Activated B cell treated with CpG ODN at 0.5 μM for 24 hours (primary cell): ENCODE data around the gene FAN1. TPM values are rescaled to one million over a fixed set of nuclear protein-coding genes. Genes with fewer than 3 reads are reported as not detected.

ENCODE experiments used
- ATAC-seq: fragments of 200-7000 bp; cut with Tn5 transposase; one replicate; pipeline ENCODE4 v1.10.0; 2021; ENCODE audit warnings: low read depth, mild to moderate bottlenecking, moderate library complexity
- CTCF ChIA-PET: fragments of 350-600 bp; sonication (Branson Sonifier 250); formaldehyde crosslinking; loops from one replicate; lab custom pipeline; 2021; ENCODE audit warnings: antibody characterized with exemption; lab: Charles Lee
- POLR2A ChIA-PET: fragments of 350-600 bp; sonication (Branson Sonifier 250); formaldehyde crosslinking; loops from one replicate; lab custom pipeline; 2021; ENCODE audit warnings: antibody characterized with exemption; lab: Charles Lee
- DNase-seq: peaks from one replicate; pipeline ENCODE4 v3.0.0; 2022
- H3K27ac Mint-ChIP-seq: one replicate; pipeline ENCODE4 v1.8.0; 2020; ENCODE audit warnings: mixed read lengths
- H3K27me3 Mint-ChIP-seq: one replicate; pipeline ENCODE4 v1.8.0; 2021; ENCODE audit warnings: mixed read lengths
- H3K36me3 Mint-ChIP-seq: one replicate; pipeline ENCODE4 v1.8.0; 2021; ENCODE audit warnings: low read depth, mixed read lengths
- H3K4me1 Mint-ChIP-seq: one replicate; pipeline ENCODE4 v1.8.0; 2021; ENCODE audit warnings: mixed read lengths
- H3K4me3 Mint-ChIP-seq: one replicate; pipeline ENCODE4 v1.8.0; 2020; ENCODE audit warnings: mild to moderate bottlenecking, mixed read lengths
- H3K9me3 Mint-ChIP-seq: one replicate; pipeline ENCODE4 v1.8.0; 2020; ENCODE audit warnings: mixed read lengths
- CTCF ChIP-seq: fragments of 200-600 bp; IDR thresholded peaks from one replicate; pipeline ENCODE4 v1.8.0; 2022; ENCODE audit warnings: antibody characterized with exemption, mild to moderate bottlenecking
- intact Hi-C: fragments of 100-400 bp; cut with micrococcal nuclease; formaldehyde crosslinking; loops from one replicate; pipeline ENCODE4 v1.15.1; 2024
- total RNA-seq: library from RNA; stranded (reverse); gene quantifications from 2 replicates; pipeline ENCODE4 v1.2.3, GENCODE V29; 2022

The FAN1 gene
- total RNA-seq, 1 donor from 2014 or later = 20.8 TPM

GRCh38 chr15:30924353-30924752, 20.6 kb downstream of the FAN1 start:
- ATAC-seq (no peak), DNase-seq (no peak)
- H3K36me3 Mint-ChIP-seq = peaks cover 87% of the 10 kb centered on the region
- H3K27ac Mint-ChIP-seq = no peak overlapping the region
- no peak for TF ChIP-seq CTCF
- H3K27me3 Mint-ChIP-seq = no peaks in the 10 kb centered on the region
- H3K4me3 Mint-ChIP-seq = no peak overlapping the region
- intact Hi-C loops = no loop called here
- ChIA-PET CTCF (no interaction called here), POLR2A (no interaction called here)
- H3K9me3 Mint-ChIP-seq = no peaks in the 10 kb centered on the region
- peaks cover 6% of the 10 kb centered on the region for H3K4me1 Mint-ChIP-seq

GRCh38 chr15:30925686-30926085, 22.0 kb downstream of the FAN1 start:
- Mint-ChIP-seq H3K36me3 (peaks cover 84% of the 10 kb centered on the region), H3K9me3 (no peaks in the 10 kb centered on the region), H3K4me1 (peaks cover 8% of the 10 kb centered on the region), H3K27me3 (no peaks in the 10 kb centered on the region), H3K27ac (no peak overlapping the region), H3K4me3 (no peak overlapping the region)
- ATAC-seq = no peak
- ChIA-PET CTCF (no interaction called here), POLR2A (no interaction called here)
- intact Hi-C loops = no loop called here
- no peak for DNase-seq
- TF ChIP-seq CTCF = no peak

- no peaks in the 10 kb centered on the region for H3K27me3 Mint-ChIP-seq
Measured at GRCh38 chr15:30926161-30926560, 22.4 kb downstream of the FAN1 start.

GRCh38 chr15:30927148-30927761, 23.5 kb downstream of the FAN1 start:
- no peak for TF ChIP-seq CTCF
- H3K4me1 Mint-ChIP-seq = peaks cover 9% of the 10 kb centered on the region
- CTCF ChIA-PET = no interaction called here
- no peak overlapping the region for H3K27ac Mint-ChIP-seq
- POLR2A ChIA-PET = no interaction called here
- H3K9me3 Mint-ChIP-seq = no peaks in the 10 kb centered on the region
- H3K36me3 Mint-ChIP-seq = peaks cover 79% of the 10 kb centered on the region
- ATAC-seq = no peak
- H3K27me3 Mint-ChIP-seq = no peaks in the 10 kb centered on the region
- no peak for DNase-seq
- intact Hi-C loops = no loop called here
- no peak overlapping the region for H3K4me3 Mint-ChIP-seq

More at GRCh38 chr15:30926161-30926560, 22.4 kb downstream of the FAN1 start:
- CTCF ChIA-PET = no interaction called here
- no peaks in the 10 kb centered on the region for H3K9me3 Mint-ChIP-seq
- intact Hi-C loops = no loop called here
- ATAC-seq (no peak), DNase-seq (no peak)
- POLR2A ChIA-PET = no interaction called here
- peaks cover 84% of the 10 kb centered on the region for H3K36me3 Mint-ChIP-seq
- no peak overlapping the region for H3K27ac Mint-ChIP-seq
- no peak overlapping the region for H3K4me3 Mint-ChIP-seq
- no peak for TF ChIP-seq CTCF
- peaks cover 9% of the 10 kb centered on the region for H3K4me1 Mint-ChIP-seq

GRCh38 chr15:30928076-30928475, 24.4 kb downstream of the FAN1 start:
- POLR2A ChIA-PET = no interaction called here
- Mint-ChIP-seq H3K36me3 (peaks cover 74% of the 10 kb centered on the region), H3K9me3 (no peaks in the 10 kb centered on the region), H3K4me3 (no peak overlapping the region), H3K27ac (no peak overlapping the region), H3K27me3 (no peaks in the 10 kb centered on the region), H3K4me1 (peaks cover 11% of the 10 kb centered on the region)
- intact Hi-C loops = no loop called here
- DNase-seq (no peak), ATAC-seq (no peak)
- TF ChIP-seq CTCF = no peak
- CTCF ChIA-PET = no interaction called here
